ENCODE data around the gene BLCAP. TPM values are rescaled to one million over a fixed set of nuclear protein-coding genes. Genes with fewer than 3 reads are reported as not detected.

The BLCAP gene
- total RNA-seq, 4 donors from 2014 or later, result 63.9 to 152 (median 107) TPM

DNA sequence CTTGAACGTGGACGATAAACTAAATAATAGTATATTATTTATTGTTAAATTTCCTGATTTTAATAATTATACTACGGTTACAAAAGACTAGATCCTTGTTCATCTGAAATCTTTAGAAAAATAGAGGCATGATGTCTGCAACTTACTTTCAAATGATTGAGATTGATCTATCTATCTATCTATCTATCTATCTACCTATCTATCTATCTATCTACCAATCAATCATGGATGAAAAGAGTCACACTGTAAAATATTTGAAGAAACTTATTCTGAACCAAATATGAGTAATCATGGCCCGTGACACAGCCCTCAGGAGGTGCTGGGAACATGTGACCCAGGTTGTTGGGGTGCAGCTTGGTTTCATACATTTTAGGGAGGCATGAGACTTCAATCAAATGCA, 11.7 kb upstream of the BLCAP start:
- TF ChIP-seq, protein P1, sequence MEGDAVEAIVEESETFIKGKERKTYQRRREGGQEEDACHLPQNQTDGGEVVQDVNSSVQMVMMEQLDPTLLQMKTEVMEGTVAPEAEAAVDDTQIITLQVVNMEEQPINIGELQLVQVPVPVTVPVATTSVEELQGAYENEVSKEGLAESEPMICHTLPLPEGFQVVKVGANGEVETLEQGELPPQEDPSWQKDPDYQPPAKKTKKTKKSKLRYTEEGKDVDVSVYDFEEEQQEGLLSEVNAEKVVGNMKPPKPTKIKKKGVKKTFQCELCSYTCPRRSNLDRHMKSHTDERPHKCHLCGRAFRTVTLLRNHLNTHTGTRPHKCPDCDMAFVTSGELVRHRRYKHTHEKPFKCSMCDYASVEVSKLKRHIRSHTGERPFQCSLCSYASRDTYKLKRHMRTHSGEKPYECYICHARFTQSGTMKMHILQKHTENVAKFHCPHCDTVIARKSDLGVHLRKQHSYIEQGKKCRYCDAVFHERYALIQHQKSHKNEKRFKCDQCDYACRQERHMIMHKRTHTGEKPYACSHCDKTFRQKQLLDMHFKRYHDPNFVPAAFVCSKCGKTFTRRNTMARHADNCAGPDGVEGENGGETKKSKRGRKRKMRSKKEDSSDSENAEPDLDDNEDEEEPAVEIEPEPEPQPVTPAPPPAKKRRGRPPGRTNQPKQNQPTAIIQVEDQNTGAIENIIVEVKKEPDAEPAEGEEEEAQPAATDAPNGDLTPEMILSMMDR (IDR thresholded peaks at IDR 0.05; ENCODE audit: low read depth), result no peak

DNA sequence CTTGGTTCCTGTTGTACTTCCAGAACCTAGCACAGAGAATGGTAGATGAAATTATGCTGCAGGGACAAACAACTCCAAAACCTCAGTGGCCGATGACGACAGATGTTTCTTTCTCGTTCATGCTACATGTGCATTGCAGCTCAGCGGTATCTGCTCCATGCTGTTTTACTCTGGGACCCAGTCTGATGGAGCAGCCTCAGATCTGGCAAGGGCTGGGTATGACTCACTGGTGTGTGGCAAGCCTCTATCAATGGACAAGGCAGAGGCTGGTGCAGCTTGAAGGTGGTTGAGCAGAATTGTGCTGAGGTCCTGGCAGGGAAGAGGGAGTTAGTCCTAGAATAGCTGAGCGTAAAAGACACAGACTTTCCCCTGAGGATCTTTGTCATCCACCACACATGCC, 10.3 kb upstream of the BLCAP start:
- TF ChIP-seq, protein P1 (IDR thresholded peaks at IDR 0.05; ENCODE audit: low read depth), result no peak

DNA sequence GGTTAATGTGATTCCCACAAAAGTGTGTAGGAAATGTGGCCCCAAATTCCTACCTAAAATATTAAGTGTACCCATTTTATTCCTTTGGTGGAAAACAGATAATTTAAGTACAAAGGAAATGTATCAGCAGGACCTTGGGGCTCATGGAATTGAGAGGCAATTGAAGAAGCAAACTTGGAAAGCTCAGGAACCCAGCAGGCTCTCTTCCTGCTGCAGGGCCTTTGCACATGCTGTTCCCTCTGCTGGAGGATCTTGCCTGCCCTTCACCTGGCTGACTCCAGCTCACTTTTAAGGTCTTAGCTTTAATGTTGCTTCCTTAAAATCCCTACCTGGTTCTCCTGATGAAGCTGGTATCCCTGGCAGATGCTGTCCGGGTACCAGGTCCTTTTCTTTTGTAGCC, 9.8 kb upstream of the BLCAP start:
- TF ChIP-seq, protein P1 (IDR thresholded peaks at IDR 0.05; ENCODE audit: low read depth), result no peak

DNA sequence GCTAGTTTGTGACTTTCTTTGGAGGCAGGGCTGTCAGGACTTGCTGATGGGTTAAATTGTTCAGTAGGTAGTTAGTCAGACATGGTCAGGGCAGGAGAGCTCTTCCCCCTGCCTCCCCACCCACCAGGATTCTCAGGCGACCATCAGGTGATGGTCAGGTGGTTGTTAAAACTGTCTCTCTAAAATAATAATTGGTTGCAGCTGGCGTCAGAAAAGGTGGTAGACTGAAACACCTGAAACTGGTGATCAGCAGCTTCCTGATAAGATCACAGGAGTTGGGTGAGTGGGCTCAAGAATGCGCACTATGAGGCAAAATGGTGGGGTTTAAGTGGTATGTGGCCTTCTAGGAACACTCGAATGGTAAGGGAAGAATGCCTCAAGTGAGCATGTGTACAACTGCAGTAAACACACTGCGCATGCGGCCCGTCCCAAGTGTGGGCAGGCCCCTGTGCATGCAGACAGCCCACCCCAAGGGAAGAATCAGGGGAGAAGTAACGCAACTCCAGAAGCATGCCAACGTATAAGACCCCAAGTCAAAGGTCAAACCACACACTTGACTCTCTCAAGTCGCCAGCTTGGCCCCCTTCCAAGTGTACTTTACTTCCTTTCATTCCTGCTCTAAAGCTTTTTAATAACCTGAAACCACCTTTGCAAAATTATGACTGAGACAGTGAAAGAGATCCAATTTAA, 7.9 kb upstream of the BLCAP start:
- TF ChIP-seq, protein P1 (IDR thresholded peaks at IDR 0.05; ENCODE audit: low read depth), result no peak

DNA sequence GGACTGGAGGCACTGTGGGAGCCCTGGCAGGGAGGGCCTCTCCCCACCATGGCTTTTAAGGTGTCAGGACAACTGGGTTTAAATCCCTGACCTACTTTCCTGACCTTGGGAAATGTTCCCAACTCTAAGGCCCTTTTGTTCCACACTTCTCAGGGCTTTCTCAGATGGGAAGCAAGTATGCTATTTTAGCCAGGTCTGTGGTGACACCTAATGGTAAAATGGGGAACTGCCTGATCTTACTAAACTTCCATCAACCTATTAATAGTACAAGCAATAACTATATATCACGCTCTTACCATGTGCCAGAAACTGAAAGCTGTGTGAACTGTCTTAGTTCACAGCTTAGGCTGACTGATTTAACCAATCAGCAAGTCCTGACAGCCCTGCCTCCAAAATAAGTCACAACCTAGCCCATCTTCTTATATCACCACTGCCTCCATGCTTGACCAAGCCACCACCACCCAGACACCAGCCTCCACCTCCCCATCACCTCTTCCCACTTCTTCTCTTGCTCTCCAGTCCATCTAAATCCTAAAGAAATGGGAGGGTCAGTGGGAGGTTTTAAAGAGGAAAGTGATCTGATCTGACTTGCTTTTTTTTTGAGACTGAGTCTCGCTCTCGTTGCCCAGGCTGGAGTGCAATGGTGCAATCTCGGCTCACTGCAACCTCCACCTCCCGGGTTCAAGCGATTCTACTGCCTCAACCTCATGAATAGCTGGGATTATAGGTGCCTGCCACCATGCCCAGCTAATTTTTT, 6.9 kb upstream of the BLCAP start:
- TF ChIP-seq, protein P1 (IDR thresholded peaks at IDR 0.05; ENCODE audit: low read depth), result no peak

DNA sequence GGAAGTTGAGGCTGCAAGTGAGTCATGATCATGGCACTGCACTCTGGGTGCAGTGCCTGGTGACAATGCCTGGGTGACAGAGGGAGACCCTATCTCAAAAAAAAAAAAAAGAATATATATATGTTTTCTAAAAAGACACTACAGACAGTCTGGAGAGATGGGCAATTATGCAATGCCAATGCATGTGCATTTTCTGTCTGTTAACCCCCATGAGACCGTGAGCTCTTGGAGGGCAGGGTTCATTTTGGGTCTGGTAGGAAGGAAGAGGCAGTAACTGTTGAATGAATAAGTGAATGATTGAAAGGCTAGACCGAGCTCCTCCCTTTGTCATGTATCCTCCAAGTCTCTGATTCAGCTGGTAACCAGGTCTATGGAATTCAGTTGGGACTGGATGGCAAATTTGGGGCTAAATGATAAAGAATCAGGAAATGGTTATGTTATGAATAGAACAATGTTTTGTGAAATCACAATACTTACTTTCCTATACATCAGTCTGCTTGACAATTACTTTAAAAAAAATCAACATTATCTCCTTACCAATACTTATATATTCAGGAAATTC, 5.6 kb upstream of the BLCAP start:
- TF ChIP-seq, protein P1 (IDR thresholded peaks at IDR 0.05; ENCODE audit: low read depth), result no peak

DNA sequence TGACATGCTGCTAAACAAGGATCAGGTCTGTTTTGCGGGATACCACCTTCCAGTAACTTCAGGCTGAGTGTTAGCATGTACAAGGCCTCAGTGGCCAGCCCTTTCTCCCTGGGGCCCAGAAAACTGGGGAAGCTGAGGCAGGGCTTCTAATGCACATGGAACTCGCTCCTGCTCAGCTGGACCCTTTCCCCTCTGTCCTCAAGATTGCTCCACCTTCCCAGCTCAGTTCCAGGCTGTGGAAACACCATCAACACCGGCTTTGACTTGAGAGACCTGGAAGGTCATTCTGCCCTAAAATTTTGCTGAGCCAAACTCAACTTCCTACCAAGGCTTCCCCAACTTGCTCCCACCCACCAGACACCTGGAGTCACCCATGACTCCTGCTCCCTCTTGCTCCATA, 4.2 kb upstream of the BLCAP start:
- TF ChIP-seq, protein P1 (IDR thresholded peaks at IDR 0.05; ENCODE audit: low read depth), result no peak
